ENCODE data around the gene RABEP2. TPM values are rescaled to one million over a fixed set of nuclear protein-coding genes. Genes with fewer than 3 reads are reported as not detected.

Gene RABEP2
- total RNA-seq, 4 donors from 2014 or later: 70.6 to 394 (median 120) TPM

DNA sequence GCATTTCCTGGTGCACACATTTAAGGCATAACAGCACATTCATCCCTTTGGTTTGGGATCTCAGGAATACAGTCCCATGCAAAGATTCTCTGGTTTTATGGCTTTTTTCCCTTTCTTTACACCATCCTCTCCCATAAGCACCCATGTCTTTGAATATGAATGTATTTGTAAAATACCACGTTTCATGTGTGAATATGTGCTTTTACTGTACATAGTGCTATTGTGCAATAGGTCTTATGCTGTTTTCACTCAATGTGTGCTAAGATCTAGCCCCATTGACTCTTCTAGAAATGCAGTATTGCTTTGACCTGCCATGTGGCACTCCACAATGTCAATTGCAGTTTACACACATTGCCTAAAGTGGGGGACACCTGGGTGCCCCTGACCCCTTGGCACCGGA lies 39.5 kb upstream of the RABEP2 start:
- no peaks in the 10 kb centered on the region for H3K4me1 ChIP-seq
- no peaks in the 10 kb centered on the region for H3K27me3 ChIP-seq
- no peak overlapping the region for H3K27ac ChIP-seq
- H3K9me3 ChIP-seq: no peaks in the 10 kb centered on the region
- no peak overlapping the region for H3K4me3 ChIP-seq
- TF ChIP-seq, protein P1, sequence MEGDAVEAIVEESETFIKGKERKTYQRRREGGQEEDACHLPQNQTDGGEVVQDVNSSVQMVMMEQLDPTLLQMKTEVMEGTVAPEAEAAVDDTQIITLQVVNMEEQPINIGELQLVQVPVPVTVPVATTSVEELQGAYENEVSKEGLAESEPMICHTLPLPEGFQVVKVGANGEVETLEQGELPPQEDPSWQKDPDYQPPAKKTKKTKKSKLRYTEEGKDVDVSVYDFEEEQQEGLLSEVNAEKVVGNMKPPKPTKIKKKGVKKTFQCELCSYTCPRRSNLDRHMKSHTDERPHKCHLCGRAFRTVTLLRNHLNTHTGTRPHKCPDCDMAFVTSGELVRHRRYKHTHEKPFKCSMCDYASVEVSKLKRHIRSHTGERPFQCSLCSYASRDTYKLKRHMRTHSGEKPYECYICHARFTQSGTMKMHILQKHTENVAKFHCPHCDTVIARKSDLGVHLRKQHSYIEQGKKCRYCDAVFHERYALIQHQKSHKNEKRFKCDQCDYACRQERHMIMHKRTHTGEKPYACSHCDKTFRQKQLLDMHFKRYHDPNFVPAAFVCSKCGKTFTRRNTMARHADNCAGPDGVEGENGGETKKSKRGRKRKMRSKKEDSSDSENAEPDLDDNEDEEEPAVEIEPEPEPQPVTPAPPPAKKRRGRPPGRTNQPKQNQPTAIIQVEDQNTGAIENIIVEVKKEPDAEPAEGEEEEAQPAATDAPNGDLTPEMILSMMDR (IDR thresholded peaks at IDR 0.05): no peak
- no peak for TF ChIP-seq POLR2A (IDR thresholded peaks at IDR 0.05)
- DNase-seq: no peak
- H3K36me3 ChIP-seq: peaks cover 0 to 59% (median 0%) of the 10 kb centered on the region in 3 donors

DNA sequence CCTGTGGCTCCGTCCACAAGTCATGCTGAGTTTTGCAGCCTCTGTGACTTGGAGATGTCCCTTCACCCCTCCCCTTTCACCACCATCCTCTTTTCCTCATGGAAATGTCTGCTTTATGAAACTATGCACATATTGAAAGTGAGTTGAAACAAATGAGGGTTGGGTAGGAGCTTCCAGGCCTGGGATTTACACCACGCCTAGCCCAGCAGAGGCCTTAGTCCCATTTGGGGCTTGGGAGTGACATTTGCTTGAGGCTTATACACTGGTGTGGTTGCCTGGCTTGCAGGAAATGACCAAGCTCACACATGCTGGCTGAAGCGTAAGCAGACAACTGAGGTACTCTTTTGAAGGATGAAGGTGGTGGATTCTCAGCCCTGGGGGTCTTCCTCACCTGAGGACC lies 39.0 kb upstream of the RABEP2 start:
- H3K27me3 ChIP-seq: no peaks in the 10 kb centered on the region
- H3K36me3 ChIP-seq: peaks cover 0 to 63% (median 0%) of the 10 kb centered on the region in 3 donors
- no peaks in the 10 kb centered on the region for H3K9me3 ChIP-seq
- DNase-seq: no peak
- TF ChIP-seq, protein P1 (IDR thresholded peaks at IDR 0.05): no peak
- TF ChIP-seq POLR2A (IDR thresholded peaks at IDR 0.05): no peak
- no peak overlapping the region for H3K27ac ChIP-seq
- H3K4me1 ChIP-seq: no peaks in the 10 kb centered on the region
- H3K4me3 ChIP-seq: no peak overlapping the region

DNA sequence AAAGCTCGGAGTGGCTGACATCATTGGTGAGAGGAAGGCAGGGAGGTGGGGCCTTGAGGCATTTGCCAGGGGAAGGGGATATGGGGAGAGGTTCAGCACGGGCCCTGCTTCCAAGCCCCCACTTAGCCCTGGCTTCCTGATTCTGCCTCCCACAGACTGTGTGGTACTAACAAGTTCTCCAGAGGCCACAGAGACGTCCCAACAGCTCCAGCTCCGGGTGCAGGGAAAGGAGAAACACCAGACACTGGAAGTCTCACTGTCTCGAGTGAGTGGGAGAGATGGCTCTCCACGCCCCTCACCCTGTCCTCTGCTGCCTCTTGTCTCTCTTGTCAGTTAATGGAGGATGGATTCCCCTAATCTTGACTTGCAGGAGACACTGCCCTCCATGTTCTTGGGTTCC lies 33.8 kb upstream of the RABEP2 start:
- Histone ChIP-seq H3K4me3 (no peak overlapping the region), H3K36me3 (peaks cover 0 to 91% (median 0%) of the 10 kb centered on the region in 3 donors), H3K27ac (no peak overlapping the region), H3K27me3 (no peaks in the 10 kb centered on the region), H3K9me3 (no peaks in the 10 kb centered on the region), H3K4me1 (no peaks in the 10 kb centered on the region)
- TF ChIP-seq, protein P1 (IDR thresholded peaks at IDR 0.05): no peak
- no peak for TF ChIP-seq POLR2A (IDR thresholded peaks at IDR 0.05)
- no peak for DNase-seq

DNA sequence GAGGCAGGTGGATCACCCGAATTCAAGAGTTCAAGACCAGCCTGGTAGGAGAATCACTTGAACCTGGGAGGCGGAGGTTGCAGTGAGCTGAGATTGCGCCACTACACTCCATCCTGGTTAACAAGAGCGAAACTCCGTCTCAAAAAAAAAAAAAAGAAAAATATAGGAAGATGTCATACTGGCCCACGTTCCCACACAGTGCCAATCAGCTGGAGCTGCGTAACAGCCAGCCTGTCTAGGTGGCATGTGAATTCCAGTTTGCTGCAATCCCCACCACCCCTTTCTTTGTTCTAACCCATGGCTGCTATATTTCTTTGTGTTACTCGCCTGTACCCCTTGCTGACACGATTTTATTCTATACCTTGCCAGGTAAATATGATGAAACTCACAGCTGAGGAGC lies 33.2 kb upstream of the RABEP2 start:
- Histone ChIP-seq H3K9me3 (no peaks in the 10 kb centered on the region), H3K27me3 (no peaks in the 10 kb centered on the region), H3K27ac (no peak overlapping the region), H3K4me3 (no peak overlapping the region), H3K4me1 (no peaks in the 10 kb centered on the region), H3K36me3 (peaks cover 0 to 91% (median 0%) of the 10 kb centered on the region in 3 donors)
- no peak for TF ChIP-seq POLR2A (IDR thresholded peaks at IDR 0.05)
- TF ChIP-seq, protein P1 (IDR thresholded peaks at IDR 0.05): no peak
- no peak for DNase-seq

DNA sequence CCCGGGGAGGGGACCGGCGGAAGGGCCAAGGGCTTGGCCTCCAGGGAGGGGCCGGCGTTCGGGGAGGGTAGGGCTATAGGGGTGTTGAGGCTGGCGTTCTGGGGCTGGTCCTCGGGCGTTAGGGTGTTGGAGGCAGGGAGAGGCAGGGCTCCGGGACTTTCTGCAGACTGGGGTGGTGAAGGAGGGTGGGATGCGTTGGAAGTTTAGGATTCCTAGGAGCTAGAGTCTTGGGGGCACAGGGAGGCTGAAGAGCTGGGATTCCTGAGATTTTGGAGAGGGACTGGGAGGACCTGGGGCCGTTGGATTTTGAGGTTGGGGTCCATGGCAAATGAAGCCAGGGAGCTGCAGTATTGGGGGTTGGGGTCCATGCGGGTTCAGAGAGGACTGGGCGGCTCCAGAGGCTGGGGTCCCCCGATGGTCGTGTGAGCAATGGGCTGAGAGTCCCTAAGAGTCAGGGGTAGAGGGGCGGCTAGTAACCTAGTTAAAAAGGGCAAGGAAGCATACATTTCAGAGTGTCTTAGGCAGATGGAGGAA lies 26.4 kb upstream of the RABEP2 start:
- DNase-seq: peak in 1 of 3 donors; percentile 82
- H3K27ac ChIP-seq: peak overlapping the region; percentile 79 to 87 (median 84)
- TF ChIP-seq, protein P1 (IDR thresholded peaks at IDR 0.05): no peak
- no peak for TF ChIP-seq POLR2A (IDR thresholded peaks at IDR 0.05)

More for the DNA sequence above, 26.4 kb upstream of the RABEP2 start:
- Histone ChIP-seq H3K4me3 (peak overlapping the region; percentile 65 to 87 (median 79)), H3K4me1 (peaks cover 0 to 21% (median 9%) of the 10 kb centered on the region in 4 donors), H3K36me3 (peaks cover 0 to 37% (median 0%) of the 10 kb centered on the region in 3 donors), H3K27me3 (no peaks in the 10 kb centered on the region), H3K9me3 (no peaks in the 10 kb centered on the region)
